OCI-LY7 (cell line): ENCODE measurements around the gene YJEFN3.

Source experiments
- EZH2phosphoT487 ChIP-seq: fragments of 200-600 bp; sonication (generic); IDR thresholded peaks from 2 replicates; pipeline ENCODE4 v1.6.1; 2018; ENCODE audit warnings: low read depth, borderline replicate concordance, mild to moderate bottlenecking, mixed run types, antibody characterized with exemption, low read length, moderate library complexity, mixed read lengths
- TF ChIP-seq, protein P1 (sequence below): fragments of 200-600 bp; sonication (generic); conservative IDR thresholded peaks from 2 replicates; pipeline ENCODE4 v1.5.1; 2014; ENCODE audit warnings: mild to moderate bottlenecking, antibody characterized with exemption, low read length, moderate library complexity, mixed read lengths

GRCh38 chr19:19579533-19580361 lies 51.0 kb downstream of the YJEFN3 start:
- TF ChIP-seq, protein P1, sequence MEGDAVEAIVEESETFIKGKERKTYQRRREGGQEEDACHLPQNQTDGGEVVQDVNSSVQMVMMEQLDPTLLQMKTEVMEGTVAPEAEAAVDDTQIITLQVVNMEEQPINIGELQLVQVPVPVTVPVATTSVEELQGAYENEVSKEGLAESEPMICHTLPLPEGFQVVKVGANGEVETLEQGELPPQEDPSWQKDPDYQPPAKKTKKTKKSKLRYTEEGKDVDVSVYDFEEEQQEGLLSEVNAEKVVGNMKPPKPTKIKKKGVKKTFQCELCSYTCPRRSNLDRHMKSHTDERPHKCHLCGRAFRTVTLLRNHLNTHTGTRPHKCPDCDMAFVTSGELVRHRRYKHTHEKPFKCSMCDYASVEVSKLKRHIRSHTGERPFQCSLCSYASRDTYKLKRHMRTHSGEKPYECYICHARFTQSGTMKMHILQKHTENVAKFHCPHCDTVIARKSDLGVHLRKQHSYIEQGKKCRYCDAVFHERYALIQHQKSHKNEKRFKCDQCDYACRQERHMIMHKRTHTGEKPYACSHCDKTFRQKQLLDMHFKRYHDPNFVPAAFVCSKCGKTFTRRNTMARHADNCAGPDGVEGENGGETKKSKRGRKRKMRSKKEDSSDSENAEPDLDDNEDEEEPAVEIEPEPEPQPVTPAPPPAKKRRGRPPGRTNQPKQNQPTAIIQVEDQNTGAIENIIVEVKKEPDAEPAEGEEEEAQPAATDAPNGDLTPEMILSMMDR: no peak
- no peak for TF ChIP-seq EZH2phosphoT487
